GM18873 (cell line): ENCODE measurements around the gene NECTIN1.

Experiments
- ATAC-seq: cut with Tn5 transposase; IDR thresholded peaks from one replicate; pipeline ENCODE4 v1.9.1; 2021; ENCODE audit warnings: mild to moderate bottlenecking, moderate library complexity, moderate number of reproducible peaks; ENCODE audit not compliant: unreplicated experiment, low FRiP score

The NECTIN1 gene

DNA sequence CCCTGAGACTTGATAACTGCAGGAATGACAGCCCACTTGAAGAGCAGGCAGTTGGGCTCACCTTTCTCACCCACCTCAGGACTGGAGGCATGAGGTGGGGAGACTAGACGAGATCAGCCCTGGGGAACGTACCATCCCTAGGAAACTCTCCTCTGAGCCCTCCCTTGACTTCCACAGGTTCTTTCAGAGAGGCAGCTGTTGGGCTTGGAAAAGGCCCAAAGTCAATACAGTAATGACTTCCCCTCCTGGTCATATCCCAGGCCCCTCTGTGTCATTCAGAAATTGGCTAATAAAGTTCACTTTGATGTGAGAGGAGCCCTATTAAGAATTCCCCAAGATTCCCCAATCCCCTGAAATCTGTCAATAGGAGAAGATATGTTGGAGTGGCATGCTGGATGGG lies 5.8 kb upstream of the NECTIN1 start:
- ATAC-seq = no peak

- ATAC-seq = no peak
Observed at GRCh38 chr11:119730789-119731386, 1.9 kb upstream of the NECTIN1 start.

DNA sequence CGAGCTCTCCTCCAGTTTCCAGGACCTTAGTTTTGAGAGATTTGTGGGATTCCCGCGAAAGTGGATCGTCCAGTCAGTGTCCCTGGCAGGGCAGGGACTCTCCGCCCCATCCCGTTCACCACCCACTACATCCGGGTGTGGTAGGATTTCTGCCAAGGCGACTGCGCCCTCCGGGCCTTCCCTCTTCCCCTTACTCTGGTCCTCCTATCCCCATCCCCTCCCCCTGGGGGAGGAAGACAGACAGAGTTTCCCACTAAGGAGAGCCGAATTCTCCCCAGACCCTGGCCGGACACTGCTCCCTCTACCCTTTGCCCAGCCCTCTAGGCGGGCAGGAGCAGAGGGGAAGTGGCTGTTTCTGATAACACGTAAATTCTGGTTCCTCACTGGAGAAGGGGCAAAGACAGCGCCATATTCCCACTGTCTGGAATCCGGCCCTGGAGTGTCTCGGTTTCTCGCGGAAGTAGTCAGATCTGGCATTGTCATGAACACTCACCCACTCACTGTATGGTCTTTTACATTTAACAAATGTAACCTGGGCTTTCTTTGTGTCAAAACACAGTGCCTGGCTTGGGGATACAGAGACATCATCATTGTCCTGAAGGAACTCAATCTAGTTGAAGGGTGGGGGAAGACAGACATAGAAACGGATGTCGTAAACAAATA lies 1.1 kb upstream of the NECTIN1 start:
- ATAC-seq = no peak

- ATAC-seq = no peak
Observed at GRCh38 chr11:119729581-119729927, 554 bp upstream of the NECTIN1 start.

- ATAC-seq = no peak
Observed at GRCh38 chr11:119728211-119728626, 781 bp downstream of the NECTIN1 start.

GRCh38 chr11:119727523-119728151 lies 1.4 kb downstream of the NECTIN1 start:
- ATAC-seq = no peak

- ATAC-seq = no peak
Observed at GRCh38 chr11:119726585-119727522, 2.1 kb downstream of the NECTIN1 start.

- ATAC-seq = no peak
Observed at GRCh38 chr11:119726150-119726553, 2.8 kb downstream of the NECTIN1 start.

GRCh38 chr11:119724956-119725355 lies 4.0 kb downstream of the NECTIN1 start:
- ATAC-seq = no peak

DNA sequence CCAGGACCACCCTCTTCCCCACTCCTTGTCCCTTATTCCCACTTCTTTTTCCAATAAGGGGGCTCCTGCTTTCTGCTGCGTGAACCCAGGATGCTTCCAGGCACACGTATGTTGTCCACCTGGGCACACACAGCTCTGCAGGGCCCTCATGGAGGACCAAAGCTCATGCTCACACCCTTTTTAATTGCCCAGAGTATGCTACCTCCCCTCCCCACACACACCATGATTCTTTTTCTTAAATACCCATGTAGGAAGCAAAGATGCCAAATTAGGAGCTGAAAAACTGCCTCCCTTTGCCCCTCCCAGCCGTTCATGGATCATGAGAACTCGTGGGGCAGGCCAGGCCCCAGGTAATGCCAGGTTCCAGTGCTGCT lies 5.1 kb downstream of the NECTIN1 start:
- no peak for ATAC-seq

- no peak for ATAC-seq
Observed at GRCh38 chr11:119723243-119723951, 5.6 kb downstream of the NECTIN1 start.

GRCh38 chr11:119722281-119722794 lies 6.7 kb downstream of the NECTIN1 start:
- no peak for ATAC-seq

- ATAC-seq = no peak
Observed at GRCh38 chr11:119721129-119722120, 7.6 kb downstream of the NECTIN1 start.

- ATAC-seq = no peak
Observed at GRCh38 chr11:119720311-119720913, 8.6 kb downstream of the NECTIN1 start.

GRCh38 chr11:119717839-119718534 lies 11.0 kb downstream of the NECTIN1 start:
- ATAC-seq = no peak

DNA sequence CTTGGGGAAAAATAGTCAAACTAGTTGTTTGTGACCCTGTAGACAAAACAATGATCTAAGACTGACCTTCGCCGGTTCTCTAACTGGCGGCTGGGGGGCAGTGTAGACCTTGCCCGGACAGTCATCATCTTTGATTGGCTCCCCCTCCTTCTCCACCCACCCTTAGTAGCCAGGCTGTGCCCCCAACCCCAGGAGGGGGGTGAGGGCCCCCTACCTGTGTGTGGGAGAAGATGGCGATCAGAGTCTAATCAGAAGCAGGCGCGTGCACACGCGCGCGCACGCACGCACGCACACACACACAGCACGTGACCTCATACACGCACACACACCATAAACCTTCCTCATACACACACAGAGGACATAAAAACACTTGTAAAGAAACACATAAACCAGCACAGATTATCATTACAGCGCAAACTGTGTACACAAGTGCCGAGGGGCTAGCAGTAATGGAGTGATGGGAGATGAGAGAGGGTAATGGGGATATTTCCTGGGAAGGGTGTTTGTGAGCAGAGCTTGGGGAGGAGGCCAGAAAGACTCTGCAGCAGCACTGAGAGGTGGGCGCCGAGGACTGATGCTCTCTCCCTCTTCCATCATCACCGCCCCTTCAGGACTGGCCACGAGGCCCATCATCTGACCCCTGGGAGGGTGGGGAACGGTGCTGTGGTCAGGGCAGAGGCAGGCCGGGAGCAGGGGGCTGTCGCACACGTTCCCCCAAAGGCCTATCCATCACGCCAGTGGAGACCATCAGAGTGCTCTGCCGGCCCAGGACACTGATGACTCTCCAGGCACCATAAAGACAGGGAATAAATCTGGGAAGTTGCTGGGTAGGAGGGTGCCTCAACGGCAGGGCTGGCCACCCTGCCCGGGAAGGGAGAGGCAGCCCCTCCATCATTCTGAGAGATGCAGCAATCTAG lies 12.2 kb downstream of the NECTIN1 start:
- ATAC-seq = no peak

GRCh38 chr11:119714590-119714989 lies 14.4 kb downstream of the NECTIN1 start:
- no peak for ATAC-seq
